Body of pancreas (tissue), 4 donors: ENCODE measurements around the gene LOC101059915. TPM values are rescaled to one million over a fixed set of nuclear protein-coding genes. Genes with fewer than 3 reads are reported as not detected.
"Not testable (repeated sequence)": the region's sequence is repeated elsewhere in the genome, so short reads cannot be mapped to it uniquely, and the experiment has no call there.

Source experiments
- ATAC-seq: fragments of 150-250 bp; one replicate; pipeline ENCODE4 v1.9.1; 2016
- DNase-seq, 4 donors: peaks; one replicate each; pipeline ENCODE4 v3.0.0-alpha.2; 2019
- H3K27ac ChIP-seq, 4 donors: fragments of 200-600 bp; sonication (generic); 1 replicate in 3 of 4; 2 replicates in 1 of 4; pipeline versions ENCODE4 v1.5.1 to v1.6.1; 2016 to 2019; ENCODE audit warnings: mild to moderate bottlenecking in 1 of 4, mixed read lengths in 1 of 4, moderate library complexity in 1 of 4
- H3K27me3 ChIP-seq, 2 donors: fragments of 200-600 bp; sonication (generic); one replicate each; pipeline ENCODE4 v1.6.0; 2016; ENCODE audit warnings: mild to moderate bottlenecking in 1 of 2
- H3K36me3 ChIP-seq, 2 donors: fragments of 200-600 bp; sonication (generic); replicated peaks in 1 of 2; 2 replicates each; pipeline ENCODE4 v1.5.1; 2016; ENCODE audit warnings: low read depth in 2 of 2; ENCODE audit not compliant: insufficient read depth in 1 of 2
- H3K4me1 ChIP-seq: fragments of 200-600 bp; sonication (generic); one replicate; pipeline ENCODE4 v1.6.0; 2016
- H3K4me3 ChIP-seq, 2 donors: fragments of 200-600 bp; sonication (generic); 1 replicate in 1 of 2; 2 replicates in 1 of 2; pipeline ENCODE4 v1.5.1; 2016 to 2019
- H3K9me3 ChIP-seq, 3 donors: fragments of 200-600 bp; sonication (generic); 1 replicate in 2 of 3; 2 replicates in 1 of 3; pipeline ENCODE4 v1.5.1; 2016
- WGBS, 2 donors: methylation state at CpG; one replicate each; pipeline ENCODE4 v1.1.5; 2017; 5-methylcytosine and 5-hydroxymethylcytosine counted together
- intact Hi-C: fragments of 100-400 bp; cut with DNase I; formaldehyde crosslinking; loops from one replicate; pipeline ENCODE4 v1.15.1; 2023
- small RNA-seq: library from RNA; depleted of rRNA; stranded (forward); fragments of <200 nt; gene quantifications from one replicate; pipeline ENCODE3, GENCODE V24; 2016
- total RNA-seq, 2 donors: library from RNA; depleted of rRNA; stranded (reverse); fragments of >200 nt; gene quantifications; one replicate each; pipeline ENCODE4 v1.1.0, GENCODE V29; 2016

The LOC101059915 gene

GRCh38 chrX:71719195-71719594 lies 51.8 kb downstream of the LOC101059915 start:
- no CpG with 5 or more reads among the region's 30 CpGs for WGBS, 2 donors
- ATAC-seq, H3K27me3 ChIP-seq, H3K27ac ChIP-seq, intact Hi-C loops, DNase-seq, H3K9me3 ChIP-seq, H3K36me3 ChIP-seq, H3K4me1 ChIP-seq, H3K4me3 ChIP-seq: not testable (repeated sequence)

DNA sequence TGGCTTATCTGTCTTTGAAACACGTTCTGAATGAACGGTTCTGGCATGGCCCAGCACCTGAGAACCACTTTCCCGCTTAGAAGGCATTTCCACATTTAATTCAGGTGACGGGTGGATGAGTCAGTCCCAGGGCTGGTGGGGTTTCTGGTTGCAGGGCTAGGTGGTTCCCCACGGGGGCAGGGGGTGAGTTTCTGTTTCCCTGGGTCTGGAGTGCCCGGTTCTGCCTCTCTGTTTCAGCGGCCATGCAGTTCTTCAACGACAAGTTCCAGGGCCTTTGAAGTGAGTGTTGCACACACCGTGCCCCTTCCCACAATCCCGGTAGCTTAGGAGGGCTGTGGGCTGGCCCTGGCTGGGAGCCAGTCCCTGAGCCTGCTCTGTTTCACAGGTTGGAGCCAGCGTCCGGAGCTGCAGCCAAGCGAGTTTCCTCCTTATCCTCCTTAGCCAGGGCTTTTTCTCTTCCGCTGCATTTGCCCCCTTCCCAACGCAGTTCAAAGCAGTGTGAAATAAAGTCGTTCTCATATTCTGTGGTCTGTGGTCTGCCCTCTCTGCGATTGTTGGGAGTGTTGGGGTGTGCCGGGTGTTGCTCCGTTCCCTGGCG lies 53.0 kb downstream of the LOC101059915 start:
- DNase-seq, H3K4me3 ChIP-seq: not testable (repeated sequence)
- no CpG with 5 or more reads among the region's 20 CpGs for WGBS, 2 donors

More for the DNA sequence above, 53.0 kb downstream of the LOC101059915 start:
- H3K27ac ChIP-seq, intact Hi-C loops, ATAC-seq, H3K4me1 ChIP-seq, H3K27me3 ChIP-seq, H3K9me3 ChIP-seq, H3K36me3 ChIP-seq: not testable (repeated sequence)

Small RNA genes within 50 kb of the gene (small RNA-seq; reads per million reads assigned to genes)
- gene BX276092.4, result not detected

Other genes starting within 250 kb of the LOC101059915 start
- 100 to 1,000 TPM; 180 to 184 TPM for gene OGT, start 134.4 kb upstream of the LOC101059915 start, total RNA-seq
- gene GCNA, start 89.1 kb upstream of the LOC101059915 start, total RNA-seq, result 1 to 10 TPM; 3.6 to 6.9 TPM
- under 1 TPM in 1 of 2 donors, not detected in 1; 0.78 TPM for gene CXCR3, start 49.0 kb upstream of the LOC101059915 start, total RNA-seq
- not detected for gene CXorf49, start 50.7 kb downstream of the LOC101059915 start, total RNA-seq
- not detected for gene CXorf49B, start 95.8 kb downstream of the LOC101059915 start, total RNA-seq
- gene NHSL2, start 243.3 kb downstream of the LOC101059915 start, total RNA-seq, result 1 to 10 TPM; 1.6 to 2.9 TPM